Endothelial cell of umbilical vein (primary cell): Measurements from ENCODE around the gene YJU2. TPM values are rescaled to one million over a fixed set of nuclear protein-coding genes. Genes with fewer than 3 reads are reported as not detected.

Experiments
- BruUV-seq: library from RNA; stranded (reverse); fragments of 400-500 nt; replicated peaks from 2 replicates; lab custom pipeline; 2021; lab: Mats Ljungman, UMichigan
- CTCF ChIA-PET: fragments of 300-600, 350-600 bp; sonication (Branson Sonifier 250); formaldehyde crosslinking; loops from one replicate; lab custom pipeline; 2021; ENCODE audit warnings: antibody characterized with exemption, inconsistent platforms; lab: Charles Lee
- POLR2A ChIA-PET: fragments of 300-600, 350-600 bp; sonication (Branson Sonifier 250); formaldehyde crosslinking; loops from one replicate; lab custom pipeline; 2021; ENCODE audit warnings: antibody characterized with exemption, inconsistent platforms; lab: Charles Lee
- DNase-seq: peaks from one replicate; pipeline ENCODE4 v3.0.0-alpha.2; 2011; ENCODE audit warnings: low read depth, low spot score
- FAIRE-seq: peaks from 2 replicates; lab custom pipeline; 2011; peaks lifted over from hg19 to GRCh38; lab: Jason Lieb, UNC
- H2AFZ ChIP-seq: 2 replicates; pipeline ENCODE4 v1.6.0; 2012; ENCODE audit warnings: low read depth, low read length, control low read depth, inconsistent platforms
- H3K27ac ChIP-seq: 2 replicates; pipeline ENCODE4 v1.5.1; 2011; ENCODE audit warnings: low read depth, mild to moderate bottlenecking, control low read depth, low read length, moderate library complexity; ENCODE audit not compliant: insufficient read depth
- H3K27me3 ChIP-seq, 2 experiments: 2 replicates each; pipeline versions ENCODE4 v1.6.0 to v1.6.1; 2011; ENCODE audit warnings: low read length in 2 of 2, mixed read lengths in 1 of 2; ENCODE audit not compliant: control insufficient read depth in 2 of 2, insufficient read depth in 2 of 2
- H3K36me3 ChIP-seq, 2 experiments: 2 replicates in 1 of 2; 3 replicates in 1 of 2; pipeline ENCODE4 v1.5.1; 2011; ENCODE audit warnings: low read length in 2 of 2, mild to moderate bottlenecking in 1 of 2, moderate library complexity in 1 of 2; ENCODE audit not compliant: control insufficient read depth in 2 of 2, insufficient read depth in 2 of 2; ENCODE audit errors: extremely low read depth in 1 of 2
- H3K4me1 ChIP-seq: 3 replicates; pipeline ENCODE4 v1.5.1; 2011; ENCODE audit warnings: mild to moderate bottlenecking, low read length; ENCODE audit not compliant: control insufficient read depth, insufficient read depth; ENCODE audit errors: extremely low read depth
- H3K4me2 ChIP-seq: 2 replicates; pipeline ENCODE4 v1.6.1; 2011; ENCODE audit warnings: low read length, control low read depth, mixed read lengths; ENCODE audit not compliant: insufficient read depth
- H3K4me3 ChIP-seq, 3 experiments: fragments of 200-600 bp in 1 of 3; sonication (generic), shearing (Covaris generic) in 1 of 3; replicated peaks in 1 of 3; 2 replicates each; pipeline ENCODE4 v1.5.1; 2011 to 2016; ENCODE audit warnings: control low read depth in 3 of 3, low read length in 3 of 3, mild to moderate bottlenecking in 2 of 3, inconsistent platforms in 1 of 3, low read depth in 1 of 3, moderate library complexity in 1 of 3; ENCODE audit not compliant: insufficient read depth in 1 of 3
- H3K79me2 ChIP-seq: 2 replicates; pipeline ENCODE4 v1.6.0; 2012; ENCODE audit warnings: low read length, inconsistent platforms; ENCODE audit not compliant: control insufficient read depth, insufficient read depth
- H3K9ac ChIP-seq: replicated peaks from 2 replicates; pipeline ENCODE3; 2011; ENCODE audit warnings: low read length, control low read depth; ENCODE audit not compliant: insufficient read depth; ENCODE audit errors: extremely low read depth
- H3K9me1 ChIP-seq: replicated peaks from 3 replicates; pipeline ENCODE4 v1.6.0; 2011; ENCODE audit warnings: mild to moderate bottlenecking, low read length; ENCODE audit not compliant: control insufficient read depth, insufficient read depth; ENCODE audit errors: extremely low read depth
- H3K9me3 ChIP-seq: replicated peaks from 2 replicates; pipeline ENCODE4 v1.5.1; 2012; ENCODE audit warnings: low read length, inconsistent platforms; ENCODE audit not compliant: control insufficient read depth, insufficient read depth
- H4K20me1 ChIP-seq: replicated peaks from 2 replicates; pipeline ENCODE3; 2011; ENCODE audit warnings: mild to moderate bottlenecking, low read length; ENCODE audit not compliant: control insufficient read depth, insufficient read depth; ENCODE audit errors: extremely low read depth
- CTCF ChIP-seq, 2 donors: IDR thresholded peaks; 1 replicate in 1 of 2; 2 replicates in 1 of 2; pipeline ENCODE4 v1.5.1; 2011; ENCODE audit warnings: low read length in 2 of 2, mild to moderate bottlenecking in 2 of 2, moderate library complexity in 2 of 2, control low read depth in 1 of 2, inconsistent platforms in 1 of 2, low read depth in 1 of 2; ENCODE audit not compliant: insufficient read depth in 1 of 2; ENCODE audit errors: extremely low read depth in 1 of 2
- EZH2 ChIP-seq: IDR thresholded peaks from 2 replicates; pipeline ENCODE4 v1.6.1; 2012; ENCODE audit warnings: borderline replicate concordance, low read depth, mild to moderate bottlenecking, moderate library complexity, low read length, inconsistent platforms; ENCODE audit not compliant: severe bottlenecking
- FOS ChIP-seq: IDR thresholded peaks from 2 replicates; pipeline ENCODE4 v1.6.1; 2011; ENCODE audit warnings: mild to moderate bottlenecking, low read length, moderate library complexity, borderline replicate concordance; ENCODE audit not compliant: insufficient read depth
- GATA2 ChIP-seq: IDR thresholded peaks from 2 replicates; pipeline ENCODE4 v1.7.0; 2011; ENCODE audit warnings: low read depth, mild to moderate bottlenecking, moderate library complexity, mixed read lengths, low read length; ENCODE audit not compliant: insufficient read length, insufficient read depth
- JUN ChIP-seq: IDR thresholded peaks from 2 replicates; pipeline ENCODE4 v1.6.1; 2011; ENCODE audit warnings: borderline replicate concordance, low read depth; ENCODE audit not compliant: insufficient read length, insufficient read depth
- MYC ChIP-seq: IDR thresholded peaks from one replicate; pipeline ENCODE4 v1.6.1; 2011; ENCODE audit warnings: mild to moderate bottlenecking, low read depth, low read length
- POLR2A ChIP-seq: IDR thresholded peaks from 2 replicates; pipeline ENCODE4 v1.6.1; 2012; ENCODE audit warnings: low read depth, mild to moderate bottlenecking, control low read depth, low read length
- POLR2AphosphoS5 ChIP-seq: IDR thresholded peaks from 2 replicates; pipeline ENCODE4 v1.6.1; 2012; ENCODE audit warnings: low read depth, mild to moderate bottlenecking, control low read depth, low read length, moderate library complexity; ENCODE audit not compliant: insufficient read depth
- dilution Hi-C: fragments of 300-500 bp; cut with MboI; formaldehyde crosslinking; loops from one replicate; pipeline ENCODE4 v1.15.0; 2019; ENCODE audit warnings: low sequenced_read_pairs; ENCODE audit not compliant: extremely low pct_ligation_motif_present
- intact Hi-C: fragments of 100-400 bp; cut with micrococcal nuclease; formaldehyde crosslinking; loops from one replicate; pipeline ENCODE4 v1.10.0; 2022
- polyA plus RNA-seq, 4 experiments: library from polyadenylated mRNA; depleted of rRNA in 3 of 4; stranded (reverse) in 3 of 4; unstranded in 1 of 4; fragments of >200 nt; gene quantifications; 2 replicates each; pipeline versions ENCODE4 v1.2.1 to v1.2.3, GENCODE V29; 2011 to 2012; ENCODE audit warnings: missing spikeins in 1 of 4
- total RNA-seq: library from RNA; stranded (reverse); gene quantifications from 2 replicates; pipeline ENCODE4 v1.2.3, GENCODE V29; 2021
- TF ChIP-seq, protein P1 (sequence below): IDR thresholded peaks from 2 replicates; pipeline ENCODE4 v1.6.1; 2011; ENCODE audit not compliant: insufficient read depth, insufficient read length

Gene YJU2
- total and polyA plus RNA-seq, 2 donors (not counting 3 experiments of a cell fraction or from before 2014, with no cell fraction given): 20.7 to 21.5 TPM

DNA sequence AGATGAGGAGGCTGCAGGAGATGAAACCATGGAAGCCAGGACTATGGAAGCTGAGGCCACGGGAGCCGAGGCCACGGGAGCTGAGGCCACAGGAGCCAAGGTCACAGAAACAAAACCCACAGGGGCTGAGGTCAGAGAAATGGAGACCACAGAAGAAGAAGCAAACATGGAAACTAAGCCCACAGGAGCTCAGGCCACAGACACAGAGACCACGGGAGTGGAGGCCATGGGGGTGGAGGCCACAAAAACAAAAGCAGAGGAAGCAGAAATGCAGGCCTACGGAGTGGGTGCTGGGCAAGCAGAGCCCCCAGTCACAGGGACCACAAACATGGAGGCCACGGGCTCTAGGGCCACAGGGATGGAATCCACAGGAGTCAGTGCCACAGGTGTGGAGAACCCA is 30.0 kb upstream of the YJU2 start:
- no peaks in the 10 kb centered on the region for H3K9me3 ChIP-seq
- dilution Hi-C loops: no loop called here
- no peak overlapping the region for H3K4me3 ChIP-seq
- DNase-seq (no peak), FAIRE-seq (no peak)
- no peak overlapping the region for H3K27ac ChIP-seq
- no peaks in the 10 kb centered on the region for H4K20me1 ChIP-seq
- H3K4me2 ChIP-seq: no peak overlapping the region
- H3K9me1 ChIP-seq: no peaks in the 10 kb centered on the region
- POLR2A ChIA-PET: no interaction called here
- H3K4me1 ChIP-seq: no peaks in the 10 kb centered on the region
- H3K9ac ChIP-seq: no peak overlapping the region
- intact Hi-C loops: no loop called here
- H3K27me3 ChIP-seq: no peaks in the 10 kb centered on the region
- H2AFZ ChIP-seq: no peak overlapping the region
- BruUV-seq: no TSS peak
- H3K36me3 ChIP-seq: no peaks in the 10 kb centered on the region
- TF ChIP-seq FOS (no peak), POLR2AphosphoS5 (no peak), EZH2 (no peak), MYC (no peak), CTCF (IDR thresholded peaks at IDR 0.05; ENCODE audit: extremely low read depth in 1 of 2, insufficient read depth in 1 of 2, low read depth in 1 of 2, low read length in 2 of 2) (no peak), JUN (no peak), POLR2A (no peak), GATA2 (no peak)
- TF ChIP-seq, protein P1, sequence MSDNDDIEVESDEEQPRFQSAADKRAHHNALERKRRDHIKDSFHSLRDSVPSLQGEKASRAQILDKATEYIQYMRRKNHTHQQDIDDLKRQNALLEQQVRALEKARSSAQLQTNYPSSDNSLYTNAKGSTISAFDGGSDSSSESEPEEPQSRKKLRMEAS: no peak
- no peaks in the 10 kb centered on the region for H3K79me2 ChIP-seq
- CTCF ChIA-PET: interaction anchor here (1.2 to 1.8 kb wide), 2 partner anchors 14 to 77 kb away, joined by 3 to 5 read pairs; no protein-coding TSS in a partner anchor
